ENCODE results near the gene SS18.

The SS18 gene

DNA sequence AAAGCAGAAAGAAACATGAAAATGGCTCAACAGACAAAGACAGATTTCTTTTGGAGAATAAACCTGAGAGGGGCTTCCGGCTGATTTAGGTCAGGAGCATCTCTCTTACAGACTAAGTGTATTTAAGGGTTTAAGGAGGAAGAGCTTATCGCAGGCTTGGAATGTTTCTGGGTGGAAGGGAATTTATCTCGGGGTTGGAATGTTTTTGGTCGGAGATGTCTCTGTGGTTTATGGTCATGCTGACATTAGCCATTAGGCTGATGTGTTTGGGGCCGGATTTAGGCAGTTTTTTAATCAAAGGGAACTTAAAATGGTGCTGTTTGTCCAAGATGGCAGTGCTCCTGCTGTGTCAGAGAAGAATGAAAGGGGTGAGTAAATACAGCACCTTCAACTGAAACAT is 28.8 kb upstream of the SS18 start:
- H3K4me3 ChIP-seq, result no peak overlapping the region
- TF ChIP-seq, protein P1, sequence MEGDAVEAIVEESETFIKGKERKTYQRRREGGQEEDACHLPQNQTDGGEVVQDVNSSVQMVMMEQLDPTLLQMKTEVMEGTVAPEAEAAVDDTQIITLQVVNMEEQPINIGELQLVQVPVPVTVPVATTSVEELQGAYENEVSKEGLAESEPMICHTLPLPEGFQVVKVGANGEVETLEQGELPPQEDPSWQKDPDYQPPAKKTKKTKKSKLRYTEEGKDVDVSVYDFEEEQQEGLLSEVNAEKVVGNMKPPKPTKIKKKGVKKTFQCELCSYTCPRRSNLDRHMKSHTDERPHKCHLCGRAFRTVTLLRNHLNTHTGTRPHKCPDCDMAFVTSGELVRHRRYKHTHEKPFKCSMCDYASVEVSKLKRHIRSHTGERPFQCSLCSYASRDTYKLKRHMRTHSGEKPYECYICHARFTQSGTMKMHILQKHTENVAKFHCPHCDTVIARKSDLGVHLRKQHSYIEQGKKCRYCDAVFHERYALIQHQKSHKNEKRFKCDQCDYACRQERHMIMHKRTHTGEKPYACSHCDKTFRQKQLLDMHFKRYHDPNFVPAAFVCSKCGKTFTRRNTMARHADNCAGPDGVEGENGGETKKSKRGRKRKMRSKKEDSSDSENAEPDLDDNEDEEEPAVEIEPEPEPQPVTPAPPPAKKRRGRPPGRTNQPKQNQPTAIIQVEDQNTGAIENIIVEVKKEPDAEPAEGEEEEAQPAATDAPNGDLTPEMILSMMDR (IDR thresholded peaks at IDR 0.05), result no peak
- H3K27ac ChIP-seq, result no peak overlapping the region
- DNase-seq (ENCODE audit: low spot score), result no peak

DNA sequence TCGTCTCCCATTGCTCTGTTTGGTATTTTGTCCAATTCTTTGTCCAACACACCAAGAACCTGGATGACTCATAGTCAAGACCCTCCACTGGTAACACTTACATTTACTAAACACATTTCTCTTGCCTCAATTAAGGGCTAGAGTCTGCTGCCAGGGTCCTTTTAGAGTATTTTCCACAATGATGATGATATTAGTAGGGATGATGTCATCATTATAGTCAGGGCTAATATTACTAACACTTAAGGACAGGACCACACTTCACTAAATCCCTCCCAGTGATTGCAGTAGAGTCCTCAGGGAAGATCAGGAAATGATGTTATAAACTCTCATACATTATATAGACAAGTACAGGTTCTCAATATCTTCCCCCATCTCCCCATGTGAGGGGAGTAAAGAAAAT is 13.6 kb upstream of the SS18 start:
- no peak for DNase-seq (ENCODE audit: low spot score)
- H3K4me3 ChIP-seq, result no peak overlapping the region
- TF ChIP-seq, protein P1 (IDR thresholded peaks at IDR 0.05), result no peak
- H3K27ac ChIP-seq, result no peak overlapping the region

DNA sequence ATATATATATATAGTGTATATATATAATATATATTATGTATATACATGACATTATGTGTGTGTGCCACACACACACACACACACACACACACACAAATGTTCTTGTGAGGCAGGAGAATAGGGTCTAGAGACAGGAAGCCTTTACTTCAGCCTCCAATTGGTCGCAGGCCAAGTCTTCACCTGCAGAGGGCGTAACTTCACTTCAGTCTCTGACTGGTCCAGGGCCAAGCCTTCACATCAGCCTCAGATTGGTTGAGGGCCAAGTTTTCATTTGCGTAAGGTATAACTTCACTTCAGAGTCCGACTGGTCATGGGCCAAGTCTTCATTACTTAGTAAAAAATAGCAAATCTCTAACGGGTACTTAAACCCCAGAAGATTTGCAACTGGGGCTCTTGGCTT is 13.2 kb upstream of the SS18 start:
- Histone ChIP-seq H3K27ac (no peak overlapping the region), H3K4me3 (no peak overlapping the region)
- no peak for DNase-seq (ENCODE audit: low spot score)
- TF ChIP-seq, protein P1 (IDR thresholded peaks at IDR 0.05), result no peak

DNA sequence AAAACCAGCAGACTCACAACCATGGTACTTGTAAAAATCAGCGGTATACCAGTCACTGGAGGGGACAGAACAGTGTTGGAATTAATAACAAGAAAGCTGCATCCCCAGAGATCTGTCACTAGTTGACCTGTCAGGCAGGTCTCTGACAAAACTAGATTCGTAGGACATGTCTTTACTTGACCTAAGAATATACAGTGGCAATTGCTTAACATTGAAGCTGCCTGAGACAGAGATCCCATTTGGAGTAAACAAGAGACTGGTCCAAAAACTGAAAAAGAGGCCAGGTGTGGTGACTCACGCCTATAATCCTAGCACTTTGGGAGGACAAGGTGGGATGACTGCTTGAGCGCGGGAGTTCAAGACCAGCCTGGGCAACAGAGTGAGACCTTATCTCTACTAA is 7.2 kb upstream of the SS18 start:
- no peak for DNase-seq (ENCODE audit: low spot score)
- Histone ChIP-seq H3K27ac (no peak overlapping the region), H3K4me3 (no peak overlapping the region)
- TF ChIP-seq, protein P1 (IDR thresholded peaks at IDR 0.05), result no peak

DNA sequence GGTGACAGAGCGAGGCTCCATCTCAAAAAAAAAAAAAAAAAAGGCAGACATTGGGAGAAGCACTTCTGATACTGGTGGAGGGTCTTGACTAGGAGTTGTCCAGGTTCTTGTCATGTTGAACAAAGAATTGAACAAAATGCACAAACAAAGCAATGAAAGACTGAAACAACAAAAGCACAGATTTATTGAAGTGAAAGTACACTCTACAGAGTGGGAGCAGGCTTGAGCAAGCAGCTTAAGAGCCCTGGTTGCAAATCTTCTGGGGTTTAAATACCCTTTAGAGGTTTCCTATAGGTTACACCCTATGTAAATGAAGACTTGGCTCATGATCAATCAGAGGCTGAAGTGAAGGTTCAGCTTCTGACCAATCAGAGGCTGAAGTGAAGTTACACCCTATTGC is 6.4 kb upstream of the SS18 start:
- Histone ChIP-seq H3K27ac (no peak overlapping the region), H3K4me3 (no peak overlapping the region)
- TF ChIP-seq, protein P1 (IDR thresholded peaks at IDR 0.05), result no peak
- no peak for DNase-seq (ENCODE audit: low spot score)

DNA sequence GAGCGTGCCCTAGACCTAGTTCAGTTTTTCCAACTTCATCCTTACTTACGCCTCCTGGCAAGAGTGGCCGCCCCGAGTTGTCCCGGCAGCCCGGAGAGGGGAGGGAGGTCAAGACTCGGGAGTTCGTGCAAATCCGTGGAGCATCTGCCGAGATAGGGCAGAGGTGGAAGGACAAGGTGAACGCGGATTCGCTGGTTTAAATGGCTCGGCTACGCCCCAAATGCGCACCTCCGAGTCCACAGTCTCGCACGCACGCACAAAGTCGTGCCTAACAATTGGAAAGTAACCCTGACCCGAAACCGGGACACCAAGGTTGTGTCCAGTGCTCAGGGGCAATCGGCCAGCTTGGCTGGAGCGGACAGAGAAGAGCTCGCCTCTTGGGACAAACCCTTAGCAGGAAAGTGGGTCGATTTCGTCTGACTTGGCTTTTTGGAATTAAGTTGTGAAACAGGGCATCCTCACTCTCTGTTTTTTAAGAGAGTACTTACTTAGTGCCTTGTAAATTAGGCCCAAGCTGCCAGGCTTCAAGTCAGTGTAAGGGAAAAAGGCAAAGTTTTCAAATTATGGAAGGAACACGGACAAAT is 726 bp upstream of the SS18 start:
- H3K27ac ChIP-seq, result peak overlapping the region; percentile 93 to 99
- DNase-seq (ENCODE audit: low spot score), result no peak
- TF ChIP-seq, protein P1 (IDR thresholded peaks at IDR 0.05), result no peak
- peak overlapping the region; percentile 96 for H3K4me3 ChIP-seq

DNA sequence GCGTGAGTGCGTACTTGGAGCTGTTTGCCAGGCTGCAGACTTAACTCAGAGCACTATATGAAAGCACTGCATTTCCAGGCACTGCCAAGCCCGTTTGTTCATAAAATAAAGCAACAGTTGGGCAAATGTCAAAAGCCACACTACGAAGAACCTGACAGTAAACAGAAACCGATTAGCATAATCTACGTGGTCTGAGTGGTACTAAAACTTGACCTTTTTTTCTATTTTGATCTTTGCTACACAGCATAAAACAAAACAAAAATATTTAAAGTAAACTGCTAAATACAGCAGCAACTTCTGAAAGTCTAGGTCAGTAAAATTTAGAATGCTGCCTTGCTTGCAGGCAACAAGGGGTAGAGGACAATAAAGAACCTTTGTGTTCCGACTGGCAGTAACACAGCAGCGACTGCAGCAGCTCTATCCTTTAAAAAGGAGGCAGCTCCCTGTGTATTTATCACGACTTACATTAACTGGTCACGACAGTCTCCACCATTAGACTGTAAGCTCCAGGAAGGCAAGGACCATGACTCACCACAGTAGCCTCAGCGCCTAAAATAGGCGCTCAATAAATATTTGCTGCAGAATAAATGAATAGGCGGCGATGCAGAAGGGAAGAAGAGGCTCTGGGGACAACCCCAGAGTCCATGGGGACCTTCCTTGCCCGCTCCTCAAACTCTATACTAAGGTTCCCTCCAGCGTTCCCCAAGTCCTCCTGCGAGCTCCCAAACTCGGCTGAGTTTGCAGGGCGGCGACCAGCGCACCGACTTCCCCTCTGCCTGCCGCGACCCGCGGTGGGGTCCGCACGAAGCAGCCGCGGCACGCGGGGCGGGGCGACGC is 902 bp downstream of the SS18 start:
- Histone ChIP-seq H3K27ac (peak overlapping the region; percentile 93 to 99), H3K4me3 (peak overlapping the region; percentile 96)
- DNase-seq (ENCODE audit: low spot score), result no peak
- TF ChIP-seq, protein P1 (IDR thresholded peaks at IDR 0.05), result no peak
